SK-MEL-5 (cell line): ENCODE measurements around the gene COX4I2. TPM values are rescaled to one million over a fixed set of nuclear protein-coding genes. Genes with fewer than 3 reads are reported as not detected.

Experiments used
- DNase-seq: peaks from one replicate; pipeline ENCODE4 v3.0.0-alpha.2; 2016; ENCODE audit warnings: low read depth, low spot score
- in situ Hi-C: cut with HindIII; loops from 2 replicates; pipeline ENCODE4 v1.10.0; 2016; ENCODE audit warnings: low sequenced_read_pairs, high pct_unique_total_duplicates, low pct_unique_long_range_greater_than_20kb
- total RNA-seq: library from RNA; depleted of rRNA; stranded (reverse); fragments of >200 nt; shearing (Covaris generic); gene quantifications from 2 replicates; pipeline ENCODE4 v1.2.3, GENCODE V29; 2014

Gene COX4I2
- total RNA-seq, 1 experiment from 2014 or later = not detected

- no peak for DNase-seq
- in situ Hi-C loops = no loop called here
Measured at GRCh38 chr20:31680286-31681127, 42.8 kb downstream of the COX4I2 start.

- no peak for DNase-seq
- in situ Hi-C loops = no loop called here
Measured at GRCh38 chr20:31681128-31681727, 43.5 kb downstream of the COX4I2 start.

GRCh38 chr20:31681769-31682168, 44.1 kb downstream of the COX4I2 start:
- no peak for DNase-seq
- in situ Hi-C loops = no loop called here

GRCh38 chr20:31682352-31682751, 44.6 kb downstream of the COX4I2 start:
- no peak for DNase-seq
- in situ Hi-C loops = no loop called here

- no peak for DNase-seq
- in situ Hi-C loops = no loop called here
Measured at GRCh38 chr20:31682927-31683326, 45.2 kb downstream of the COX4I2 start.

GRCh38 chr20:31684153-31685015, 46.7 kb downstream of the COX4I2 start:
- in situ Hi-C loops = no loop called here
- DNase-seq = no peak

- in situ Hi-C loops = no loop called here
- DNase-seq = no peak
Measured at GRCh38 chr20:31685853-31686643, 48.3 kb downstream of the COX4I2 start.

GRCh38 chr20:31687777-31688176, 50.1 kb downstream of the COX4I2 start:
- in situ Hi-C loops = no loop called here
- no peak for DNase-seq

GRCh38 chr20:31689141-31689540, 51.4 kb downstream of the COX4I2 start:
- DNase-seq = no peak
- in situ Hi-C loops = no loop called here

- in situ Hi-C loops = no loop called here
Measured at GRCh38 chr20:31690124-31690666, 52.5 kb downstream of the COX4I2 start.

GRCh38 chr20:31691646-31692275, 54.0 kb downstream of the COX4I2 start:
- no peak for DNase-seq
- in situ Hi-C loops = no loop called here

More at GRCh38 chr20:31690124-31690666, 52.5 kb downstream of the COX4I2 start:
- DNase-seq = no peak

- in situ Hi-C loops = no loop called here
- no peak for DNase-seq
Measured at GRCh38 chr20:31693402-31693801, 55.7 kb downstream of the COX4I2 start.

GRCh38 chr20:31693987-31694661, 56.4 kb downstream of the COX4I2 start:
- in situ Hi-C loops = no loop called here

More at GRCh38 chr20:31693987-31694661, 56.4 kb downstream of the COX4I2 start:
- no peak for DNase-seq
